GM10248 (cell line): Measurements from ENCODE around the gene SLC25A51.

Experiments
- CTCF ChIA-PET: fragments of 300-600 bp; sonication (Branson Sonifier 250); formaldehyde crosslinking; extraction: SDS; loops from one replicate; lab custom pipeline; 2021; ENCODE audit warnings: antibody characterized with exemption; lab: Yijun Ruan, JAX
- POLR2A ChIA-PET: fragments of 350-650 bp; sonication (Branson Sonifier 250); formaldehyde crosslinking; extraction: SDS; loops from one replicate; lab custom pipeline; 2020; ENCODE audit warnings: antibody characterized with exemption; lab: Yijun Ruan, JAX
- DNase-seq: peaks from one replicate; pipeline ENCODE4 v3.0.0; 2012; ENCODE audit errors: extremely low spot score
- CTCF ChIP-seq: IDR thresholded peaks from 2 replicates; pipeline ENCODE4 v1.5.1; 2012; ENCODE audit warnings: mild to moderate bottlenecking, low read depth; ENCODE audit errors: extremely low read depth, missing control alignments, control extremely low read depth

Gene SLC25A51

GRCh38 chr9:37870081-37870798 lies 33.7 kb downstream of the SLC25A51 start:
- CTCF ChIA-PET: interaction anchor here (0.6 to 2.1 kb wide), 3 partner anchors 11 to 27 kb away, joined by 3 to 6 read pairs (median 3); no protein-coding TSS in a partner anchor
- TF ChIP-seq CTCF: no peak
- no peak for DNase-seq
- POLR2A ChIA-PET: no interaction called here

- TF ChIP-seq CTCF: no peak
- no peak for DNase-seq
- ChIA-PET CTCF (interaction anchor here (1.0 kb wide), 1 partner anchor 9 kb away, joined by 3 read pairs; no protein-coding TSS in a partner anchor), POLR2A (interaction anchor here (0.6 kb wide), 1 partner anchor 425 kb away, joined by 3 read pairs; no protein-coding TSS in a partner anchor)
These were observed 41.4 kb downstream of the SLC25A51 start for GRCh38 chr9:37862530-37862929.

GRCh38 chr9:37859043-37859442 lies 44.9 kb downstream of the SLC25A51 start:
- no peak for TF ChIP-seq CTCF
- DNase-seq: no peak
- CTCF ChIA-PET: interaction anchor here (0.7 to 2.0 kb wide), 7 partner anchors 9 to 74 kb away, joined by 3 to 6 read pairs (median 3); partner anchors contain the start of gene EXOSC3
- POLR2A ChIA-PET: no interaction called here

- no peak for TF ChIP-seq CTCF
- ChIA-PET CTCF (no interaction called here), POLR2A (no interaction called here)
- DNase-seq: no peak
These were observed 47.4 kb downstream of the SLC25A51 start for GRCh38 chr9:37856551-37856950.

GRCh38 chr9:37852222-37852621 lies 51.7 kb downstream of the SLC25A51 start:
- POLR2A ChIA-PET: no interaction called here
- CTCF ChIA-PET: interaction anchor here (1.4 to 1.5 kb wide), 2 partner anchors 14 to 20 kb away, joined by 3 to 5 read pairs; no protein-coding TSS in a partner anchor

GRCh38 chr9:37840560-37841194 lies 63.2 kb downstream of the SLC25A51 start:
- TF ChIP-seq CTCF: no peak
- ChIA-PET POLR2A (no interaction called here), CTCF (interaction anchor here (1.3 kb wide), 1 partner anchor 9 kb away, joined by 4 read pairs; no protein-coding TSS in a partner anchor)
- no peak for DNase-seq

More at GRCh38 chr9:37852222-37852621, 51.7 kb downstream of the SLC25A51 start:
- DNase-seq: no peak
- no peak for TF ChIP-seq CTCF
